SK-N-SH (cell line): Measurements from ENCODE around the gene PDE8A. TPM values are rescaled to one million over a fixed set of nuclear protein-coding genes. Genes with fewer than 3 reads are reported as not detected.

Experiments used
- CTCF ChIA-PET: fragments of 300-600, 350-600 bp; formaldehyde crosslinking; extraction: SDS; loops from one replicate; lab custom pipeline; 2021; lab: Yijun Ruan, JAX
- POLR2A ChIA-PET: fragments of 350-600 bp; sonication (Branson Sonifier 250); formaldehyde crosslinking; extraction: SDS; loops from one replicate; lab custom pipeline; 2020; ENCODE audit warnings: antibody characterized with exemption, inconsistent platforms; lab: Yijun Ruan, JAX
- DNase-seq: peaks from one replicate; pipeline ENCODE4 v3.0.0; 2012
- H2AFZ ChIP-seq: fragments of 200-600 bp; sonication (generic); 2 replicates; pipeline ENCODE4 v1.8.1; 2016; ENCODE audit warnings: antibody characterized with exemption, mild to moderate bottlenecking, low read depth
- H3F3A ChIP-seq: fragments of 200-600 bp; sonication (generic); replicated peaks from 2 replicates; pipeline ENCODE3; 2016; ENCODE audit warnings: antibody characterized with exemption, mild to moderate bottlenecking; ENCODE audit not compliant: insufficient read depth
- H3K27ac ChIP-seq, 2 experiments: fragments of 200-500 bp in 1 of 2; fragments of 200-600 bp in 1 of 2; sonication (Bioruptor generic) in 1 of 2; sonication (generic), shearing (Covaris generic) in 1 of 2; 2 replicates each; pipeline versions ENCODE4 v1.5.1 to v1.6.1; 2014 to 2016; ENCODE audit warnings: low read depth in 2 of 2, inconsistent platforms in 1 of 2, low read length in 1 of 2, mild to moderate bottlenecking in 1 of 2, mixed read lengths in 1 of 2
- H3K27me3 ChIP-seq: fragments of 200-600 bp; sonication (generic), shearing (Covaris generic); 2 replicates; pipeline ENCODE4 v1.6.1; 2016; ENCODE audit warnings: mixed run types; ENCODE audit not compliant: insufficient read depth
- H3K36me3 ChIP-seq, 2 experiments: fragments of 200-500 bp in 1 of 2; fragments of 200-600 bp in 1 of 2; sonication (Bioruptor generic) in 1 of 2; sonication (generic) in 1 of 2; replicated peaks in 1 of 2; 2 replicates each; pipeline versions ENCODE3 to v1.5.1; 2014 to 2016; ENCODE audit warnings: low read length in 1 of 2, mild to moderate bottlenecking in 1 of 2; ENCODE audit not compliant: insufficient read depth in 2 of 2, control insufficient read depth in 1 of 2
- H3K4me1 ChIP-seq, 2 experiments: fragments of 200-500 bp in 1 of 2; fragments of 200-600 bp in 1 of 2; sonication (Bioruptor generic) in 1 of 2; sonication (generic), shearing (Covaris generic) in 1 of 2; 2 replicates each; pipeline versions ENCODE4 v1.5.1 to v1.6.1; 2014 to 2016; ENCODE audit warnings: low read depth in 1 of 2, low read length in 1 of 2, mixed run types in 1 of 2; ENCODE audit not compliant: insufficient read depth in 2 of 2, control insufficient read depth in 1 of 2
- H3K4me2 ChIP-seq: fragments of 200-600 bp; sonication (generic), shearing (Covaris generic); 2 replicates; pipeline ENCODE4 v1.6.1; 2017; ENCODE audit warnings: mixed run types
- H3K4me3 ChIP-seq, 2 experiments: fragments of 200-500 bp in 1 of 2; fragments of 200-600 bp in 1 of 2; sonication (Bioruptor generic) in 1 of 2; sonication (generic), shearing (Covaris generic) in 1 of 2; 2 replicates each; pipeline versions ENCODE4 v1.5.1 to v1.8.1; 2014 to 2016; ENCODE audit warnings: low read depth in 2 of 2, inconsistent platforms in 1 of 2, low read length in 1 of 2, mild to moderate bottlenecking in 1 of 2, mixed read lengths in 1 of 2, moderate library complexity in 1 of 2
- H3K79me2 ChIP-seq: fragments of 200-600 bp; sonication (generic); 2 replicates; pipeline ENCODE4 v1.8.1; 2017; ENCODE audit warnings: mild to moderate bottlenecking; ENCODE audit not compliant: insufficient read depth
- H3K9ac ChIP-seq: fragments of 200-600 bp; sonication (generic); 2 replicates; pipeline ENCODE4 v1.6.1; 2017; ENCODE audit warnings: mixed run types
- H3K9me2 ChIP-seq: fragments of 200-600 bp; sonication (generic); 2 replicates; pipeline ENCODE4 v1.6.1; 2017; ENCODE audit warnings: mixed run types
- H3K9me3 ChIP-seq: fragments of 200-600 bp; sonication (generic); 2 replicates; pipeline ENCODE4 v1.6.1; 2017; ENCODE audit warnings: mixed run types, mild to moderate bottlenecking, moderate library complexity
- H4K20me1 ChIP-seq: fragments of 200-600 bp; sonication (generic); 2 replicates; pipeline ENCODE4 v1.6.1; 2017; ENCODE audit warnings: mild to moderate bottlenecking, mixed run types; ENCODE audit not compliant: insufficient read depth
- EP300 ChIP-seq, 2 experiments: IDR thresholded peaks; 2 replicates each; pipeline versions ENCODE4 v1.4.0 to v1.6.1; 2012; ENCODE audit warnings: borderline replicate concordance in 1 of 2, low read depth in 1 of 2, low read length in 1 of 2
- EZH2phosphoT487 ChIP-seq: fragments of 200-600 bp; sonication (generic); IDR thresholded peaks from 2 replicates; pipeline ENCODE4 v1.6.1; 2017; ENCODE audit warnings: low read depth, mixed run types, mild to moderate bottlenecking, antibody characterized with exemption, moderate library complexity, borderline replicate concordance
- FOSL2 ChIP-seq: IDR thresholded peaks from 2 replicates; pipeline ENCODE4 v1.4.0; 2012; ENCODE audit warnings: low read depth, mild to moderate bottlenecking, moderate library complexity, borderline replicate concordance
- MXI1 ChIP-seq: IDR thresholded peaks from 2 replicates; pipeline ENCODE4 v1.6.1; 2012; ENCODE audit warnings: mild to moderate bottlenecking, low read depth, low read length, improper control_type of control experiment
- RAD21 ChIP-seq: IDR thresholded peaks from 2 replicates; pipeline ENCODE4 v1.6.1; 2012; ENCODE audit warnings: mild to moderate bottlenecking, low read length
- SIN3A ChIP-seq: IDR thresholded peaks from 2 replicates; pipeline ENCODE4 v1.6.1; 2012; ENCODE audit warnings: low read depth, mild to moderate bottlenecking, low read length, moderate library complexity, borderline replicate concordance
- YY1 ChIP-seq: IDR thresholded peaks from 2 replicates; pipeline ENCODE4 v1.4.0; 2012; ENCODE audit warnings: low read depth, mild to moderate bottlenecking
- WGBS: methylation state at CpG from one replicate; pipeline ENCODE4 v1.1.6; 2017; ENCODE audit warnings: low lambda C conversion rate; 5-methylcytosine and 5-hydroxymethylcytosine counted together
- polyA plus RNA-seq, 3 experiments: library from polyadenylated mRNA; depleted of rRNA; stranded (reverse); fragments of >200 nt; gene quantifications; 2 replicates each; pipeline ENCODE4 v1.2.3, GENCODE V29; 2012
- TF ChIP-seq, protein P1 (sequence below): IDR thresholded peaks from 2 replicates; pipeline ENCODE4 v1.6.1; 2012; ENCODE audit warnings: mild to moderate bottlenecking, low read depth, low read length, moderate library complexity
- TF ChIP-seq, protein P2 (sequence below): fragments of 200-600 bp; sonication (generic); IDR thresholded peaks from 2 replicates; pipeline ENCODE4 v1.6.1; 2017; ENCODE audit warnings: antibody characterized with exemption, mild to moderate bottlenecking, moderate library complexity
- TF ChIP-seq, protein P3 (sequence below): IDR thresholded peaks from 2 replicates; pipeline ENCODE4 v1.4.0; 2012; ENCODE audit warnings: low read depth
- TF ChIP-seq, protein P4 (sequence below): fragments of 150-350 bp; IDR thresholded peaks from 2 replicates; pipeline ENCODE4 v1.6.1; 2016; ENCODE audit warnings: mild to moderate bottlenecking, low read depth, low read length
- TF ChIP-seq, protein P5 (sequence below): IDR thresholded peaks from 2 replicates; pipeline ENCODE4 v1.4.0; 2012; ENCODE audit warnings: low read depth, borderline replicate concordance

The PDE8A gene
- polyA plus RNA-seq, 1 of the 3 experiments (the other 2 are of a cell fraction) = 13.4 TPM

DNA sequence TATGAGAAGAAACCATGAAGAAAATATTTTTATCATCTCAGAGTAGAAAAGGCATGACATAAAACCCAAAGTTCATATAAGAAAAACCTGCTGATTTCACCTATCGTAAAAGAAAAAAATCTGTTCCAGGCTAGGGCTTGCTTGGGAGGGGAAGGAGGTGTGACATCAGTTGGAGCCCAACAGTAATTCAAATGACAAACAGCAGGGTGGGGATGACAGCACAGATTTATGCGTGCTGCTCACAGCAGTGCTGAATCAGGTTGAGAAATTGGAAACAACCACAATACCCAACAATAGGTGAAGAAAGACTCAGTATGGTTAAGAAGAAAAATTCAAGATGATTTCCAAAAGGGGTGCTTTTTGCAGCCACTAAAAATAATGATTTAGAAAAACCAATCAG is 172.4 kb downstream of the PDE8A start:
- no peaks in the 10 kb centered on the region for H3K27me3 ChIP-seq
- no peaks in the 10 kb centered on the region for H3K9me2 ChIP-seq
- no peak overlapping the region for H3K9ac ChIP-seq
- POLR2A ChIA-PET = no interaction called here
- no peaks in the 10 kb centered on the region for H3F3A ChIP-seq
- no peak overlapping the region for H3K4me2 ChIP-seq
- no peaks in the 10 kb centered on the region; a peak in 1 of 4 replicates for H3K4me1 ChIP-seq
- H3K4me3 ChIP-seq = no peak overlapping the region
- H3K9me3 ChIP-seq = 0 out of 2 replicates have a peak, but pooled peaks cover 3% of the 10 kb centered on the region
- H2AFZ ChIP-seq = no peak overlapping the region
- no peaks in the 10 kb centered on the region for H3K36me3 ChIP-seq
- TF ChIP-seq EZH2phosphoT487 = no peak
- no peak for TF ChIP-seq RAD21
- TF ChIP-seq, protein P1, sequence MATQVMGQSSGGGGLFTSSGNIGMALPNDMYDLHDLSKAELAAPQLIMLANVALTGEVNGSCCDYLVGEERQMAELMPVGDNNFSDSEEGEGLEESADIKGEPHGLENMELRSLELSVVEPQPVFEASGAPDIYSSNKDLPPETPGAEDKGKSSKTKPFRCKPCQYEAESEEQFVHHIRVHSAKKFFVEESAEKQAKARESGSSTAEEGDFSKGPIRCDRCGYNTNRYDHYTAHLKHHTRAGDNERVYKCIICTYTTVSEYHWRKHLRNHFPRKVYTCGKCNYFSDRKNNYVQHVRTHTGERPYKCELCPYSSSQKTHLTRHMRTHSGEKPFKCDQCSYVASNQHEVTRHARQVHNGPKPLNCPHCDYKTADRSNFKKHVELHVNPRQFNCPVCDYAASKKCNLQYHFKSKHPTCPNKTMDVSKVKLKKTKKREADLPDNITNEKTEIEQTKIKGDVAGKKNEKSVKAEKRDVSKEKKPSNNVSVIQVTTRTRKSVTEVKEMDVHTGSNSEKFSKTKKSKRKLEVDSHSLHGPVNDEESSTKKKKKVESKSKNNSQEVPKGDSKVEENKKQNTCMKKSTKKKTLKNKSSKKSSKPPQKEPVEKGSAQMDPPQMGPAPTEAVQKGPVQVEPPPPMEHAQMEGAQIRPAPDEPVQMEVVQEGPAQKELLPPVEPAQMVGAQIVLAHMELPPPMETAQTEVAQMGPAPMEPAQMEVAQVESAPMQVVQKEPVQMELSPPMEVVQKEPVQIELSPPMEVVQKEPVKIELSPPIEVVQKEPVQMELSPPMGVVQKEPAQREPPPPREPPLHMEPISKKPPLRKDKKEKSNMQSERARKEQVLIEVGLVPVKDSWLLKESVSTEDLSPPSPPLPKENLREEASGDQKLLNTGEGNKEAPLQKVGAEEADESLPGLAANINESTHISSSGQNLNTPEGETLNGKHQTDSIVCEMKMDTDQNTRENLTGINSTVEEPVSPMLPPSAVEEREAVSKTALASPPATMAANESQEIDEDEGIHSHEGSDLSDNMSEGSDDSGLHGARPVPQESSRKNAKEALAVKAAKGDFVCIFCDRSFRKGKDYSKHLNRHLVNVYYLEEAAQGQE = no peak
- TF ChIP-seq, protein P2, sequence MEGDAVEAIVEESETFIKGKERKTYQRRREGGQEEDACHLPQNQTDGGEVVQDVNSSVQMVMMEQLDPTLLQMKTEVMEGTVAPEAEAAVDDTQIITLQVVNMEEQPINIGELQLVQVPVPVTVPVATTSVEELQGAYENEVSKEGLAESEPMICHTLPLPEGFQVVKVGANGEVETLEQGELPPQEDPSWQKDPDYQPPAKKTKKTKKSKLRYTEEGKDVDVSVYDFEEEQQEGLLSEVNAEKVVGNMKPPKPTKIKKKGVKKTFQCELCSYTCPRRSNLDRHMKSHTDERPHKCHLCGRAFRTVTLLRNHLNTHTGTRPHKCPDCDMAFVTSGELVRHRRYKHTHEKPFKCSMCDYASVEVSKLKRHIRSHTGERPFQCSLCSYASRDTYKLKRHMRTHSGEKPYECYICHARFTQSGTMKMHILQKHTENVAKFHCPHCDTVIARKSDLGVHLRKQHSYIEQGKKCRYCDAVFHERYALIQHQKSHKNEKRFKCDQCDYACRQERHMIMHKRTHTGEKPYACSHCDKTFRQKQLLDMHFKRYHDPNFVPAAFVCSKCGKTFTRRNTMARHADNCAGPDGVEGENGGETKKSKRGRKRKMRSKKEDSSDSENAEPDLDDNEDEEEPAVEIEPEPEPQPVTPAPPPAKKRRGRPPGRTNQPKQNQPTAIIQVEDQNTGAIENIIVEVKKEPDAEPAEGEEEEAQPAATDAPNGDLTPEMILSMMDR = no peak
- TF ChIP-seq SIN3A = no peak
- no peak for TF ChIP-seq FOSL2
- TF ChIP-seq EP300 (IDR thresholded peaks at IDR 0.05; ENCODE audit: borderline replicate concordance in 1 of 2, low read depth in 1 of 2, low read length in 1 of 2) = no peak
- TF ChIP-seq, protein P3, sequence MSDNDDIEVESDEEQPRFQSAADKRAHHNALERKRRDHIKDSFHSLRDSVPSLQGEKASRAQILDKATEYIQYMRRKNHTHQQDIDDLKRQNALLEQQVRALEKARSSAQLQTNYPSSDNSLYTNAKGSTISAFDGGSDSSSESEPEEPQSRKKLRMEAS = no peak
- TF ChIP-seq, protein P4, sequence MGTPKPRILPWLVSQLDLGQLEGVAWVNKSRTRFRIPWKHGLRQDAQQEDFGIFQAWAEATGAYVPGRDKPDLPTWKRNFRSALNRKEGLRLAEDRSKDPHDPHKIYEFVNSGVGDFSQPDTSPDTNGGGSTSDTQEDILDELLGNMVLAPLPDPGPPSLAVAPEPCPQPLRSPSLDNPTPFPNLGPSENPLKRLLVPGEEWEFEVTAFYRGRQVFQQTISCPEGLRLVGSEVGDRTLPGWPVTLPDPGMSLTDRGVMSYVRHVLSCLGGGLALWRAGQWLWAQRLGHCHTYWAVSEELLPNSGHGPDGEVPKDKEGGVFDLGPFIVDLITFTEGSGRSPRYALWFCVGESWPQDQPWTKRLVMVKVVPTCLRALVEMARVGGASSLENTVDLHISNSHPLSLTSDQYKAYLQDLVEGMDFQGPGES = no peak
- TF ChIP-seq, protein P5, sequence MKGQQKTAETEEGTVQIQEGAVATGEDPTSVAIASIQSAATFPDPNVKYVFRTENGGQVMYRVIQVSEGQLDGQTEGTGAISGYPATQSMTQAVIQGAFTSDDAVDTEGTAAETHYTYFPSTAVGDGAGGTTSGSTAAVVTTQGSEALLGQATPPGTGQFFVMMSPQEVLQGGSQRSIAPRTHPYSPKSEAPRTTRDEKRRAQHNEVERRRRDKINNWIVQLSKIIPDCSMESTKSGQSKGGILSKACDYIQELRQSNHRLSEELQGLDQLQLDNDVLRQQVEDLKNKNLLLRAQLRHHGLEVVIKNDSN = no peak
- TF ChIP-seq MXI1 = no peak
- no peak for TF ChIP-seq YY1
- TF ChIP-seq, all 33 proteins: peak for 0
- WGBS = 79% methylated on average over 2 of the region's 2 CpGs
- CTCF ChIA-PET = no interaction called here
- no peak for DNase-seq
- H3K27ac ChIP-seq = no peak overlapping the region
- H4K20me1 ChIP-seq = no peaks in the 10 kb centered on the region
- H3K79me2 ChIP-seq = no peaks in the 10 kb centered on the region
